ENCODE measurements around the gene VPS25.

GRCh38 chr17:42744283-42744805, 28.9 kb upstream of the VPS25 start:
- TF ChIP-seq EZH2phosphoT487 (IDR thresholded peaks at IDR 0.05; ENCODE audit: borderline replicate concordance, low read length) (no peak), CTCF (IDR thresholded peaks at IDR 0.05; ENCODE audit: low read depth, low read length, poor library complexity, severe bottlenecking) (peak; percentile 26)
